ENCODE measurements around the gene EHD4.

The EHD4 gene

DNA sequence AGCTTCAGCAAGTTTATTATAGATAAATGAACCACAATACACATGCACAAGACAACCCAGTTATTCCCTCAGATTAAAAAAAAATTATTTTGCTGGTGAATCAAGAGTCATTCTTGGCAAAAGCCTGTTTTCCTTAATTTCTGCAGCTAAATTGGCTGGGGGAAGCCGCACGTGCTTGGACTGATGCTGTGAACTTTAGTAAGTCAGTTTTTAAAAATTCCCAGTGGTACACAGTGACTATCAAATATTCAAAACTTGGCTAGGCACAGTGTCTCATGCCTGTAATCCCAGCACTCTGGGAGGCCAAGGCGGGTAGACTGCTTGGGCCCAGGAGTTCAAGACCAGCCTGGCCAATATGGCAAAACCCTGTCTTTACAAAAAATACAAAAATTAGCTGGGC lies 23.9 kb downstream of the EHD4 start:
- H3K36me3 Mint-ChIP-seq (ENCODE audit: low read depth): peaks cover 23% of the 10 kb centered on the region
- H3K4me1 Mint-ChIP-seq (ENCODE audit: low read depth): peaks cover 11% of the 10 kb centered on the region
- no peaks in the 10 kb centered on the region for H3K9me3 Mint-ChIP-seq
- H3K27ac Mint-ChIP-seq: no peak overlapping the region
- no peaks in the 10 kb centered on the region for H3K27me3 Mint-ChIP-seq (ENCODE audit: low read depth)
- H3K4me3 Mint-ChIP-seq: no peak overlapping the region

DNA sequence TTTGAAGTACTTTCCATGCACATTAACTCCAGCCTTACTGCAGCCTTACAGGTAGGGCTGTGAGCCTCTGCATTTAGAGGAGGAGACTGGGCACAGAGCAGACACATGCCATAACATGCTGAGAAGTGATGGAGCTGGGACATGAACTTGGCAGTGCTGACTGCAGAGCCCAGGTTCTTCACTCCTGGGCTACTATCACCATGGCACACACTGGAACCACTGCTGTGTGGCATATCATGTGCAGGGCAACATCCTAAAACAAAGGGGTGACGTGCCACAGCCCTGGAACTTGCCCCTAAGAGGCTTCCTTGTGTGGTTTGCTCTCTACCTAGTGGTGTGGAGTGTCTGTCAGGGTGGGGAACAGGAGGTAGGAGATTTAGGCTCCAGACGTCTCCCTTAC lies 25.4 kb downstream of the EHD4 start:
- Mint-ChIP-seq H3K9me3 (no peaks in the 10 kb centered on the region), H3K27me3 (ENCODE audit: low read depth) (no peaks in the 10 kb centered on the region), H3K4me1 (ENCODE audit: low read depth) (peaks cover 14% of the 10 kb centered on the region), H3K36me3 (ENCODE audit: low read depth) (peaks cover 31% of the 10 kb centered on the region), H3K4me3 (no peak overlapping the region), H3K27ac (no peak overlapping the region)

DNA sequence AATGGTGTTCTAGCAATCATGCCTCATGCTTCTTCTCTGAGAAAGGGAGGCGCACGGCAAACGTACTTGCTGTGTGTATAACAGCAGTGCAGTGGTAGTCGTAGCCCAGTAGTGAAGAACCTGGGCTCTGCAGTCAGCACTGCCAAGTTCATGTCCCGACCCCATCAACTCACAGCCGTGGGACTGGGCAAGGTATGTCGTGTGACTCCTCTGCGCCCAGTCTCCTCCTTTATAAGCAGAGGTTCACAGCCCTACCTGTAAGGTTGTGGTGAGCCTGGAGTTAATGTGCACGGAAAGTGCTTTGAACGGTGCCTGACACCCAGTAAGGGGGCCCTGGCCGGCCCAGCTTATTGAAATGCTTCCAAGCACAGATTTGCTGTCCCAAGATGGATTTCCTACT lies 26.6 kb downstream of the EHD4 start:
- Mint-ChIP-seq H3K4me1 (ENCODE audit: low read depth) (peaks cover 19% of the 10 kb centered on the region), H3K36me3 (ENCODE audit: low read depth) (peaks cover 29% of the 10 kb centered on the region), H3K9me3 (no peaks in the 10 kb centered on the region), H3K27me3 (ENCODE audit: low read depth) (no peaks in the 10 kb centered on the region), H3K4me3 (no peak overlapping the region), H3K27ac (no peak overlapping the region)

DNA sequence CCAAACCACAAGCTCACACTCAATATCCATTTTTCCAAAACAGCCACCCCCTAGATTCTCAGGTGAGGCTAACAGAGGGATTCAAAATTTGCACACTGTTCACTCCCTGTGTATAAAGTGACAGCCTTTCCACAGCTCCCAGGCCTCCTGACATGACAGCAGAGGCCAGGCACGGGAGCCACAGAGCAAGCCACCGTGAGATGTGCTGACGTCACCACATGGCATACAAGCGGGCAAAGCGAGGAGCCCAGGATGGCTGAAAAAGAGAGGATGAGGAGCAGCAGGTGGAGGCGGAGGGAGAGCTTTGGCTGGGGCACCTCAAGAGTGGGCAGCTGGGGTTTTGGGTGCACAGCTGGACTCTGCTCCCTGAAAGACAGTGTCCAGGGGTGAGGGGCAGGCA lies 27.1 kb downstream of the EHD4 start:
- H3K4me1 Mint-ChIP-seq (ENCODE audit: low read depth): peaks cover 24% of the 10 kb centered on the region
- H3K9me3 Mint-ChIP-seq: no peaks in the 10 kb centered on the region
- no peaks in the 10 kb centered on the region for H3K27me3 Mint-ChIP-seq (ENCODE audit: low read depth)
- H3K27ac Mint-ChIP-seq: no peak overlapping the region
- no peak overlapping the region for H3K4me3 Mint-ChIP-seq
- H3K36me3 Mint-ChIP-seq (ENCODE audit: low read depth): peaks cover 30% of the 10 kb centered on the region

DNA sequence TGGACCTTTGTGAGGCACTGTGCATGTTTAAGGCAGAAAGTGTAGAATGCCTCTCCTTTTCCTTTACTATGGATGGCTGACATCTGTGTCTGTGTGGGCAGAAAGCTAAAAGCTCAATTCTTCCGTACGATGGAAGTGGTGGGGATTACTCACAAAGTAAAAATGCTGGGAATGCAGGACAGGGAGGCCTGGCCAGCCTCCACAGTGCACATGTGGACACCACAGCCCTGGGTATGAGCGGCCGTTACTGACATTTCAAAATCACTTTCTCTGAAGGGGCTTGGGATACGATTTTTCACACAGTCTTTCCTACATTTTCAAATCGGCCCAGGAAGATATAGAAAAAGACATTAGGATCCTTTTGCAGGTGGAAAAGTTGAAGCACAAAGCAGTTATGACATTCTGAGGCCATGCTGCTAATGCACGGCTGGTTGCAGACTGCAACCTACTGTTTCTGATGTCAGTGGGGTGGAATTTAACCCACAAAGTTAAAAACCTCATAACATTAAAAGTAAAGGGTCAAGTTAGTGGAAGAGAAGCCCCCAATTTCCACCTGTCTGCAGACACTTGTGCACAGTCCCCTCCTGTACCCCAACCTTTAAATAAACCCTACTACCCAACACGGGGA lies 27.9 kb downstream of the EHD4 start:
- Mint-ChIP-seq H3K27ac (no peak overlapping the region), H3K4me3 (no peak overlapping the region), H3K27me3 (ENCODE audit: low read depth) (no peaks in the 10 kb centered on the region), H3K9me3 (no peaks in the 10 kb centered on the region), H3K36me3 (ENCODE audit: low read depth) (peaks cover 31% of the 10 kb centered on the region), H3K4me1 (ENCODE audit: low read depth) (peaks cover 27% of the 10 kb centered on the region)

- peak overlapping the region; percentile 11 for H3K27ac Mint-ChIP-seq
These were observed 28.6 kb downstream of the EHD4 start for GRCh38 chr15:41943543-41944312.

GRCh38 chr15:41942886-41943285 lies 29.5 kb downstream of the EHD4 start:
- Mint-ChIP-seq H3K27ac (peak overlapping the region; percentile 63), H3K9me3 (no peaks in the 10 kb centered on the region), H3K27me3 (ENCODE audit: low read depth) (no peaks in the 10 kb centered on the region), H3K4me3 (no peak overlapping the region), H3K36me3 (ENCODE audit: low read depth) (peaks cover 31% of the 10 kb centered on the region), H3K4me1 (ENCODE audit: low read depth) (peaks cover 35% of the 10 kb centered on the region)

More at GRCh38 chr15:41943543-41944312, 28.6 kb downstream of the EHD4 start:
- no peaks in the 10 kb centered on the region for H3K9me3 Mint-ChIP-seq
- no peaks in the 10 kb centered on the region for H3K27me3 Mint-ChIP-seq (ENCODE audit: low read depth)
- peaks cover 30% of the 10 kb centered on the region for H3K4me1 Mint-ChIP-seq (ENCODE audit: low read depth)
- no peak overlapping the region for H3K4me3 Mint-ChIP-seq
- peaks cover 31% of the 10 kb centered on the region for H3K36me3 Mint-ChIP-seq (ENCODE audit: low read depth)

DNA sequence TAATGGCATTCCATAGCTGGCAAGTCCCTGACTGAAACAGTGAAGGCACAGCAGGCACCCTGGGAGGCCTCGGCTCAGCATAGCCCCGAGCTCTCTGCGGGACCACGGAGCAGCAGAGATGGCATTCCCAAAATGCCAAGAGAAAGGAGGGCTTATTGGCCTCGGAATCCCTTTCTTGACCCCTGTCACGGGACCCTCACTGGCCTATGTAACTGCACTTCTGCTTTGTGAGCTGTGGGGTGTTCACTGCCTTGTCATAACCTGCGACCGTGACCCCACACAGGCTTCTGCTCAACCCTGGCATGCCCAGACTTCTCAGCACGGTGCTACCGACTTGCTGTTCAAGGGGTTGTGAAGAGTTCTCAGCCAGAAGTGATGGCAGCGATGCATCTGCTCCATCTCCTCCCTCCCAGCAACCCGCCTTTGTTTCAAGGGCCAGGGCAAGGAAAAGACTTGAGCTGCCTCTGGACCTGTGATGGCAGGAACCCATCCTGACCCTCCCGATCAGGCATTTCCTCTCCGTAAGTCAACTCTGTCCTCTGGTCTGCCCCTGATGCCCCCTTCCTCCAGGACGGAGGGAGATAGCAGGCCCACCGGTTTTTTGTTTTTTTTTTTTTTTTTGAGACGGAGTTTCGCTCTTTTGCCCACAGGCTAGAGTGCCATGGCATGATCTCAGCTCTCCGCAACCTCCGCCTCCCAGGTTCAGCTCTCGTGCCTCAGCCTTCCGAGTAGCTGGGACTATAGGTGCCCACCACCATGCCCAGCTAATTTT lies 30.5 kb downstream of the EHD4 start:
- no peak overlapping the region for H3K27ac Mint-ChIP-seq
- H3K27me3 Mint-ChIP-seq (ENCODE audit: low read depth): no peaks in the 10 kb centered on the region
- no peaks in the 10 kb centered on the region for H3K9me3 Mint-ChIP-seq
- no peak overlapping the region for H3K4me3 Mint-ChIP-seq
- peaks cover 43% of the 10 kb centered on the region for H3K4me1 Mint-ChIP-seq (ENCODE audit: low read depth)
- H3K36me3 Mint-ChIP-seq (ENCODE audit: low read depth): peaks cover 28% of the 10 kb centered on the region

GRCh38 chr15:41940441-41940857 lies 31.9 kb downstream of the EHD4 start:
- H3K36me3 Mint-ChIP-seq (ENCODE audit: low read depth): peaks cover 28% of the 10 kb centered on the region
- H3K4me3 Mint-ChIP-seq: peak overlapping the region; percentile 33
- peak overlapping the region; percentile 85 for H3K27ac Mint-ChIP-seq
- H3K27me3 Mint-ChIP-seq (ENCODE audit: low read depth): no peaks in the 10 kb centered on the region
- peaks cover 55% of the 10 kb centered on the region for H3K4me1 Mint-ChIP-seq (ENCODE audit: low read depth)
- H3K9me3 Mint-ChIP-seq: no peaks in the 10 kb centered on the region

- Mint-ChIP-seq H3K9me3 (no peaks in the 10 kb centered on the region), H3K27ac (peak overlapping the region; percentile 85), H3K27me3 (ENCODE audit: low read depth) (no peaks in the 10 kb centered on the region), H3K36me3 (ENCODE audit: low read depth) (peaks cover 26% of the 10 kb centered on the region), H3K4me3 (peak overlapping the region; percentile 33), H3K4me1 (ENCODE audit: low read depth) (peaks cover 57% of the 10 kb centered on the region)
These were observed 32.4 kb downstream of the EHD4 start for GRCh38 chr15:41939986-41940385.

- peaks cover 68% of the 10 kb centered on the region for H3K4me1 Mint-ChIP-seq (ENCODE audit: low read depth)
- H3K27ac Mint-ChIP-seq: peak overlapping the region; percentile 100
- H3K36me3 Mint-ChIP-seq (ENCODE audit: low read depth): peaks cover 21% of the 10 kb centered on the region
- H3K27me3 Mint-ChIP-seq (ENCODE audit: low read depth): no peaks in the 10 kb centered on the region
- H3K9me3 Mint-ChIP-seq: no peaks in the 10 kb centered on the region
- H3K4me3 Mint-ChIP-seq: peak overlapping the region; percentile 74
These were observed 34.8 kb downstream of the EHD4 start for GRCh38 chr15:41937568-41937923.

DNA sequence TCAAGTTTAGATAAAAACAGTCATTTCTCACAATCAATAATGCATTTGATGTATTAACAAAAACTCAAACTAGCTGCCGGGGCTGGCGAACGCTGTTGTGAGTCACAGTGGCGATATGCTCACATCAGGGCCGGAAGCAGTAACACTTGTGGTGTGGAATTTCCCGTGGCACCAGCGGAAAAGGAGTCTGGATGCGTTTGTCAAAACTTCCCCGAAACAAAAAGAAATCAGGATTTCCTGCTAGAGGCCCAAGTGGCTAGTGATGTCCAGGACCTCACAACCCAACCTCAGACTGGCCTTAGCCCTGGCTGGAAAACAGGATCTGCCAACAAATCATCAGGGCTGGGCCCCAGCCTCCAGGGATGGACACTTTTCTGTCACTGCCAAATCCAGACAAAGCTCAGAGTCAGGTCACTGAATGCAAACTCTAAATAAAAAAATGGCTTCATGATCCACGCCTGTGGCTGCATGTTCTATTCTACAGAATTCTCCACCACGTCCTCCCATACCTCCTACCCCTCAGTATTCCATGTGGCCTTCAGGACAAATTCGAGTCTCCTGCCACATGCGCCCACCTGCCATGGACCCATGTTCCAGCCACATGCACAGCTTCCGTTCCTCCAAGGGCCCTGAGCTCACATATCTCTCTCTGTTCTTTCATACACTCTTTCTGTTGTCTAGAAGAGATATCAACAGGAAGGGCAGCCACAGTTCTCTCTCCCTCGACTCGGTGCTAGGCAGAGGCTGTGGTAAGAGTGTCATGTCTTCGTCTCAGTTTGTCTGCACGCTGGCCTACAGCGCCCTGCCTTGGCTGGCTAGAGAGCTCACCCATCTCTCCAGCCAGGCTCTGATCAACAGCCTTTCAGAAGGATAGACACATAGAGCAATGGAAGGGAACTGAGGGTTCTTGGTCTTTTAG lies 35.4 kb downstream of the EHD4 start:
- H3K4me3 Mint-ChIP-seq: peak overlapping the region; percentile 74
- no peaks in the 10 kb centered on the region for H3K27me3 Mint-ChIP-seq (ENCODE audit: low read depth)
- no peaks in the 10 kb centered on the region for H3K9me3 Mint-ChIP-seq
- peaks cover 17% of the 10 kb centered on the region for H3K36me3 Mint-ChIP-seq (ENCODE audit: low read depth)
- H3K27ac Mint-ChIP-seq: peak overlapping the region; percentile 100
- peaks cover 67% of the 10 kb centered on the region for H3K4me1 Mint-ChIP-seq (ENCODE audit: low read depth)

DNA sequence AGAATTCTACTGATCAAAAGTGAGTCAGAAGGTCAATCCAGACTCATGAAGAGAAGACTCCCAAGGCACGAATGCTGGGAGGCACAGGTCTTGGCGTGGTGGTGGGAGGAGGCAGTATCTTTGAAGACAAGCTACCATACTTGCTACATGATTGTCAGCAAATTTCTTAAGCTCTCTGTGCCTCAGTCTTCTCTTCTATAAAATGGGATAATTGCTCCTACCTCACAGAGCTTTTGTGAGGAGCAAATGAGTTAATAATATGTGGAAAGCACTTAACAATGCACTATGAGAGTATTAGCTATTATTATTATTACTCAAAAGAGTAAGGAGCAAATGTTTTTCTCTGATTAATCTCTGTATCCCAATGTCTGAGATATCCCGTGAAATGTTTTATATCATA lies 36.2 kb downstream of the EHD4 start:
- H3K27me3 Mint-ChIP-seq (ENCODE audit: low read depth): no peaks in the 10 kb centered on the region
- H3K9me3 Mint-ChIP-seq: no peaks in the 10 kb centered on the region
- H3K27ac Mint-ChIP-seq: peak overlapping the region; percentile 100
- peaks cover 67% of the 10 kb centered on the region for H3K4me1 Mint-ChIP-seq (ENCODE audit: low read depth)
- peaks cover 17% of the 10 kb centered on the region for H3K36me3 Mint-ChIP-seq (ENCODE audit: low read depth)
- H3K4me3 Mint-ChIP-seq: peak overlapping the region; percentile 74

GRCh38 chr15:41935566-41936020 lies 36.8 kb downstream of the EHD4 start:
- peaks cover 15% of the 10 kb centered on the region for H3K36me3 Mint-ChIP-seq (ENCODE audit: low read depth)
- peaks cover 61% of the 10 kb centered on the region for H3K4me1 Mint-ChIP-seq (ENCODE audit: low read depth)
- no peaks in the 10 kb centered on the region for H3K27me3 Mint-ChIP-seq (ENCODE audit: low read depth)
- H3K9me3 Mint-ChIP-seq: no peaks in the 10 kb centered on the region
- peak overlapping the region; percentile 100 for H3K27ac Mint-ChIP-seq
- peak overlapping the region; percentile 78 for H3K4me3 Mint-ChIP-seq
